Neural progenitor cell (in vitro differentiated cells): ENCODE results near the gene CELF5. TPM values are rescaled to one million over a fixed set of nuclear protein-coding genes. Genes with fewer than 3 reads are reported as not detected.
"Not testable (repeated sequence)": the region's sequence is repeated elsewhere in the genome, so short reads cannot be mapped to it uniquely, and the experiment has no call there.

Experiments used
- DNase-seq: peaks from one replicate; pipeline ENCODE4 v3.0.0-alpha.2; 2016; ENCODE audit warnings: low spot score
- H2AFZ ChIP-seq: fragments of 200-600 bp; sonication (generic); replicated peaks from 2 replicates; pipeline ENCODE4 v1.6.1; 2016; ENCODE audit warnings: antibody characterized with exemption
- H3F3A ChIP-seq: fragments of 200-600 bp; sonication (generic); 2 replicates; pipeline ENCODE4 v1.6.1; 2016; ENCODE audit warnings: antibody characterized with exemption, low read depth
- H3K27ac ChIP-seq: fragments of 200-600 bp; sonication (generic); 2 replicates; pipeline ENCODE4 v1.5.1; 2016; ENCODE audit warnings: mild to moderate bottlenecking
- H3K27me3 ChIP-seq: fragments of 200-600 bp; sonication (generic); 2 replicates; pipeline ENCODE4 v1.6.1; 2016; ENCODE audit warnings: mild to moderate bottlenecking, moderate library complexity
- H3K36me3 ChIP-seq: fragments of 200-600 bp; sonication (generic); 2 replicates; pipeline ENCODE4 v1.5.1; 2016
- H3K4me1 ChIP-seq: fragments of 200-600 bp; sonication (generic); 2 replicates; pipeline ENCODE4 v1.6.1; 2016; ENCODE audit warnings: mixed run types
- H3K4me2 ChIP-seq: fragments of 200-600 bp; sonication (generic); 2 replicates; pipeline ENCODE4 v1.6.1; 2016
- H3K4me3 ChIP-seq: fragments of 200-600 bp; sonication (generic); 2 replicates; pipeline ENCODE4 v1.5.1; 2016
- H3K79me2 ChIP-seq: fragments of 200-600 bp; sonication (generic); 2 replicates; pipeline ENCODE4 v1.6.1; 2016; ENCODE audit warnings: low read depth
- H3K9ac ChIP-seq: fragments of 200-600 bp; sonication (generic); 2 replicates; pipeline ENCODE4 v1.6.1; 2016
- H3K9me3 ChIP-seq: fragments of 200-600 bp; sonication (generic); 2 replicates; pipeline ENCODE4 v1.5.1; 2016; ENCODE audit warnings: low read depth
- H4K20me1 ChIP-seq: fragments of 200-600 bp; sonication (generic); 2 replicates; pipeline ENCODE4 v1.6.1; 2016; ENCODE audit warnings: low read depth
- H3K27ac Mint-ChIP-seq: 3 replicates; pipeline ENCODE4 v1.8.0; 2021; ENCODE audit warnings: mixed read lengths
- H3K27me3 Mint-ChIP-seq: 2 replicates; pipeline ENCODE4 v1.8.0; 2022; ENCODE audit warnings: low read depth, mild to moderate bottlenecking, inconsistent platforms, moderate library complexity, mixed read lengths; ENCODE audit not compliant: insufficient read depth
- H3K36me3 Mint-ChIP-seq: 3 replicates; pipeline ENCODE4 v1.8.0; 2021; ENCODE audit warnings: mixed read lengths
- H3K4me1 Mint-ChIP-seq: 3 replicates; pipeline ENCODE4 v1.8.0; 2021; ENCODE audit warnings: mixed read lengths
- H3K4me3 Mint-ChIP-seq: 3 replicates; pipeline ENCODE4 v1.8.0; 2021; ENCODE audit warnings: mild to moderate bottlenecking, moderate library complexity, mixed read lengths
- H3K9me3 Mint-ChIP-seq: 3 replicates; pipeline ENCODE4 v1.8.0; 2020; ENCODE audit warnings: mixed read lengths
- CTCF ChIP-seq: fragments of 200-600 bp; sonication (generic); IDR thresholded peaks from 2 replicates; pipeline ENCODE4 v1.5.1; 2017; ENCODE audit warnings: antibody characterized with exemption, mild to moderate bottlenecking
- EZH2 ChIP-seq: fragments of 200-600 bp; sonication (generic); IDR thresholded peaks from 2 replicates; pipeline ENCODE4 v1.6.1; 2017; ENCODE audit warnings: antibody characterized with exemption, mild to moderate bottlenecking, moderate library complexity
- EZH2phosphoT487 ChIP-seq: fragments of 200-600 bp; sonication (generic); IDR thresholded peaks from 2 replicates; pipeline ENCODE4 v1.6.1; 2017; ENCODE audit warnings: antibody characterized with exemption
- total RNA-seq: library from RNA; depleted of rRNA; stranded (reverse); fragments of >200 nt; gene quantifications from 2 replicates; pipeline ENCODE4 v1.2.3, GENCODE V29; 2015; ENCODE audit warnings: low replicate concordance

The CELF5 gene
- total RNA-seq, 1 donor from 2014 or later, result 7.9 TPM

DNA sequence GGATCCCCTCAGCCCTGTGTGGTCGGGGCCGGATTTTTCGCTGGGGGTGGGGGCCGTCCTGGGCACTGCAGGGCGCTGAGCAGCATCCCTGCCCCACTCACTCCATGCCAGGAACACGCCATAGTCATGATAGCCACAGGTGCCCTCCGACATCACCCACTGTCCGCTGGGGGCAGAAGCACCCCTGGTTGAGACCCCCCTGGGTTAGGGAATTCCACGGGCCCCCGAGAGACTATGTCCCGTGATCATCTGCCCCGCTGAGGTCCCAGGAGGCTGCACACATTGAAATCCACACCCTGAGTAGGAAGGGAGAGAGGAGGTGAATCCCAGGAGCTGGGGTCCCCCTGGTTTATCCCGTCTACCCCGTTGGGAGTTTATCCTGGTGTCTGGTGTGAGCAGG is 22.6 kb upstream of the CELF5 start:
- H3K27me3 ChIP-seq, result no peaks in the 10 kb centered on the region
- Mint-ChIP-seq H3K9me3 (no peaks in the 10 kb centered on the region), H3K4me1 (no peaks in the 10 kb centered on the region), H3K36me3 (no peaks in the 10 kb centered on the region), H3K27me3 (no peaks in the 10 kb centered on the region), H3K27ac (no peak overlapping the region), H3K4me3 (no peak overlapping the region)
- no peak overlapping the region for H2AFZ ChIP-seq
- H3K27ac ChIP-seq, result no peak overlapping the region
- H3F3A ChIP-seq, result no peaks in the 10 kb centered on the region
- no peaks in the 10 kb centered on the region for H3K9me3 ChIP-seq
- H3K36me3 ChIP-seq, result no peaks in the 10 kb centered on the region
- no peak overlapping the region for H3K4me3 ChIP-seq
- no peaks in the 10 kb centered on the region for H4K20me1 ChIP-seq
- DNase-seq, result no peak
- no peaks in the 10 kb centered on the region for H3K79me2 ChIP-seq
- no peaks in the 10 kb centered on the region for H3K4me1 ChIP-seq
- no peak overlapping the region for H3K4me2 ChIP-seq
- no peak overlapping the region for H3K9ac ChIP-seq
- TF ChIP-seq CTCF (no peak), EZH2phosphoT487 (no peak), EZH2 (no peak)

DNA sequence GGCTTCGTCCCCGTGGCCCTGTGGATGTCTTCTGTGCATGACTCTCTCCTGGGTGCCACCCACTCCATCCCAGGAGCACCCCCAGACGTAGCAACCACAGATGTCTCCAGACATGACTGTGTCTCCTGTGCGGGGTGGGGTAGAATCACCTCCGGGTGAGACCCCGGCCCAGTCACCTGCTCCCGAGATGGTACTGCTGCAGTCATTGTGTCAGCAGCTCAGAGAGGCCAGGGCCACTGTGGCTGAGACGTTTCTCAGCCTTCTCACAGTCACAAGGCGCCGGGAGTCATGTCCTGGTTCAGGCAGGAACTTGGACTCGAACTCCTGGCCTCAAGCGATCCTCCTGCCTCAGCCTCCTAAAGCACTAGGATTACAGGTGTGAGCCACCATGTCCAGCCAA is 22.1 kb upstream of the CELF5 start:
- no peak overlapping the region for H3K4me2 ChIP-seq
- H2AFZ ChIP-seq, result no peak overlapping the region
- H3F3A ChIP-seq, result no peaks in the 10 kb centered on the region
- Mint-ChIP-seq H3K27me3 (no peaks in the 10 kb centered on the region), H3K9me3 (no peaks in the 10 kb centered on the region), H3K4me1 (no peaks in the 10 kb centered on the region), H3K27ac (no peak overlapping the region), H3K36me3 (no peaks in the 10 kb centered on the region), H3K4me3 (no peak overlapping the region)
- no peaks in the 10 kb centered on the region for H3K36me3 ChIP-seq
- no peaks in the 10 kb centered on the region for H3K79me2 ChIP-seq
- TF ChIP-seq EZH2 (no peak), CTCF (no peak), EZH2phosphoT487 (no peak)
- no peak for DNase-seq
- H3K4me1 ChIP-seq, result no peaks in the 10 kb centered on the region
- H3K9ac ChIP-seq, result no peak overlapping the region
- no peaks in the 10 kb centered on the region for H4K20me1 ChIP-seq
- H3K27me3 ChIP-seq, result no peaks in the 10 kb centered on the region
- H3K9me3 ChIP-seq, result no peaks in the 10 kb centered on the region
- no peak overlapping the region for H3K4me3 ChIP-seq
- no peak overlapping the region for H3K27ac ChIP-seq

GRCh38 chr19:3202895-3203294 is 21.6 kb upstream of the CELF5 start:
- peak overlapping the region; percentile 42 for H3K27ac Mint-ChIP-seq
- not testable (repeated sequence) for H3F3A ChIP-seq, H3K4me3 Mint-ChIP-seq, H3K36me3 ChIP-seq, H3K4me3 ChIP-seq, H3K36me3 Mint-ChIP-seq, H2AFZ ChIP-seq, H3K79me2 ChIP-seq, H3K4me1 Mint-ChIP-seq, H3K27me3 ChIP-seq, H3K27me3 Mint-ChIP-seq, H4K20me1 ChIP-seq, DNase-seq, H3K9ac ChIP-seq, H3K4me1 ChIP-seq, H3K4me2 ChIP-seq, H3K9me3 Mint-ChIP-seq, H3K9me3 ChIP-seq, H3K27ac ChIP-seq

DNA sequence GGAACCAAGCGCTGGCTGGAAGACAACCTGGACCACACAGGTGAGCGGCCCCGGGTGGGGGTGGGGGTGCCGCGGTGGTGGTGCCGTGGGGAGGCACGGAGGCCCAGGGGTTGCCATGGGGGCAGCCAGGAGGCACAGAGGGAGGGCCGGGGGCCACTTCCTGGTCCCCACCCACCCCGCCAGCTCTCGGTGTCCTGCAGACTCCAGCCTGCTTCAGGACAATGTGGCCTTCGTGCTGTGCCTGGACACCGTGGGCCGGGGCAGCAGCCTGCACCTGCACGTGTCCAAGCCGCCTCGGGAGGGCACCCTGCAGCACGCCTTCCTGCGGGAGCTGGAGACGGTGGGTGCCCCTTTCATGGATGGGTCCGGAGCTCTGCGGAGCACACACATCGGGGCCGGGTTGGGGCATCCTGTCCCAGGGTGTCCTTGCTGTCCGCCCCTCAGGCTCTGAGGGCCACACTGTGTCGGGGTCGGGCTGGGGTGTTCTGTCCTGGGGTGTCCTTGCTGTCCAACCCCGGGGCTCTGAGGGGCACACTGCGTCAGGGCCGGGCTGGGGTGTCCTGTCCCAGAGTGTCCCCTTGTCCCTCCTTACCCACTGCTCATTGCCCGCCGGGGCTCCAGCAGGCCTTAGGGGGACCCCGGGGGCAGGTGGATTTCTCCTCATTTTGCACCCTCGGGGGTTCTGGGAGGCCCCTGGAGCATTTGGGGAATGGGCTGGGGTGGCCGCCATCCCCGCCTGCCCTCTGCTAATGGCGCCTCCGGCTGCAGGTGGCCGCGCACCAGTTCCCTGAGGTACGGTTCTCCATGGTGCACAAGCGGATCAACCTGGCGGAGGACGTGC is 20.4 kb upstream of the CELF5 start:
- Histone ChIP-seq H3K27ac (no peak overlapping the region), H3K36me3 (no peaks in the 10 kb centered on the region), H3K4me3 (no peak overlapping the region), H3K9ac (no peak overlapping the region), H3K4me1 (no peaks in the 10 kb centered on the region), H3F3A (no peaks in the 10 kb centered on the region), H4K20me1 (peaks cover 2% of the 10 kb centered on the region), H3K9me3 (no peaks in the 10 kb centered on the region), H3K27me3 (no peaks in the 10 kb centered on the region), H3K79me2 (no peaks in the 10 kb centered on the region), H2AFZ (no peak overlapping the region), H3K4me2 (no peak overlapping the region)
- H3K4me3 Mint-ChIP-seq, result no peak overlapping the region
- TF ChIP-seq EZH2phosphoT487 (no peak), EZH2 (no peak), CTCF (no peak)
- H3K27me3 Mint-ChIP-seq, result peaks cover 2% of the 10 kb centered on the region
- H3K27ac Mint-ChIP-seq, result no peak overlapping the region
- H3K4me1 Mint-ChIP-seq, result no peaks in the 10 kb centered on the region
- H3K9me3 Mint-ChIP-seq, result no peaks in the 10 kb centered on the region
- DNase-seq, result no peak
- H3K36me3 Mint-ChIP-seq, result no peaks in the 10 kb centered on the region
